Activated naive CD4-positive, alpha-beta T cell treated with Interleukin-2 at 50 U/mL for 16 hours (primary cell): Measurements from ENCODE around the gene TMEM175.

Experiments used
- DNase-seq: peaks from one replicate; pipeline ENCODE4 v3.0.0-alpha.2; 2020

The TMEM175 gene

GRCh38 chr4:960636-961350 is 28.5 kb downstream of the TMEM175 start:
- no peak for DNase-seq

GRCh38 chr4:961351-962230 is 29.3 kb downstream of the TMEM175 start:
- no peak for DNase-seq

GRCh38 chr4:962231-963208 is 30.3 kb downstream of the TMEM175 start:
- no peak for DNase-seq

GRCh38 chr4:963276-964225 is 31.3 kb downstream of the TMEM175 start:
- DNase-seq: no peak

GRCh38 chr4:964346-965025 is 32.2 kb downstream of the TMEM175 start:
- DNase-seq: no peak

- no peak for DNase-seq
These were observed 32.9 kb downstream of the TMEM175 start for GRCh38 chr4:965048-965765.

- DNase-seq: no peak
These were observed 33.5 kb downstream of the TMEM175 start for GRCh38 chr4:965766-966134.

GRCh38 chr4:966266-967112 is 34.2 kb downstream of the TMEM175 start:
- DNase-seq: no peak

- no peak for DNase-seq
These were observed 35.1 kb downstream of the TMEM175 start for GRCh38 chr4:967113-968104.

GRCh38 chr4:968221-968620 is 36.0 kb downstream of the TMEM175 start:
- no peak for DNase-seq

- DNase-seq: no peak
These were observed 36.5 kb downstream of the TMEM175 start for GRCh38 chr4:968621-969394.

- DNase-seq: no peak
These were observed 37.9 kb downstream of the TMEM175 start for GRCh38 chr4:970046-970745.

GRCh38 chr4:970854-971520 is 38.7 kb downstream of the TMEM175 start:
- no peak for DNase-seq

GRCh38 chr4:971666-972500 is 39.6 kb downstream of the TMEM175 start:
- no peak for DNase-seq
